Pancreas (tissue), 10 donors: ENCODE results near the gene GATAD2B. TPM values are rescaled to one million over a fixed set of nuclear protein-coding genes. Genes with fewer than 3 reads are reported as not detected.
"Not testable (repeated sequence)": the region's sequence is repeated elsewhere in the genome, so short reads cannot be mapped to it uniquely, and the experiment has no call there.

Experiments
- ATAC-seq, 4 donors: fragments of 200-7000 bp; cut with Tn5 transposase; one replicate each; pipeline versions ENCODE4 v1.8.0 to v1.9.1; 2020; ENCODE audit warnings: mild to moderate bottlenecking in 4 of 4, moderate library complexity in 4 of 4
- DNase-seq, 6 donors: peaks; one replicate each; pipeline ENCODE4 v3.0.0-alpha.2; 2020
- FAIRE-seq: peaks from 2 replicates; lab custom pipeline; 2012; peaks lifted over from hg19 to GRCh38; lab: Jason Lieb, UNC
- H3K27ac ChIP-seq, 4 donors: fragments of 200-600 bp; sonication (generic); 1 replicate in 3 of 4; 2 replicates in 1 of 4; pipeline versions ENCODE4 v1.5.0 to v1.8.0; 2020
- H3K27me3 ChIP-seq, 4 donors: fragments of 200-600 bp; one replicate each; pipeline ENCODE4 v1.8.0; 2021
- H3K36me3 ChIP-seq, 3 donors: fragments of 200-600 bp; sonication (generic) in 1 of 3; one replicate each; pipeline versions ENCODE4 v1.5.0 to v1.8.0; 2020 to 2021
- H3K4me1 ChIP-seq, 3 donors: fragments of 200-600 bp; one replicate each; pipeline ENCODE4 v1.8.0; 2021
- H3K4me3 ChIP-seq, 4 donors: fragments of 200-600 bp; sonication (generic) in 2 of 4; one replicate each; pipeline versions ENCODE4 v1.5.0 to v1.8.0; 2020 to 2021
- H3K9me3 ChIP-seq, 4 donors: fragments of 200-600 bp; one replicate each; pipeline ENCODE4 v1.8.0; 2021
- CTCF ChIP-seq, 4 donors: fragments of 200-600 bp; sonication (generic) in 3 of 4; IDR thresholded peaks; one replicate each; pipeline versions ENCODE4 v1.5.0 to v1.8.0; 2021; ENCODE audit warnings: antibody characterized with exemption in 4 of 4
- WGBS, 2 donors: extraction: QIAGEN DNeasy Blood & Tissue Kit; methylation state at CpG; one replicate each; pipeline ENCODE4 v1.1.7; 2013; 5-methylcytosine and 5-hydroxymethylcytosine counted together
- intact Hi-C, 3 donors: fragments of 100-400 bp; cut with DNase I; formaldehyde crosslinking; loops; one replicate each; pipeline versions ENCODE4 v1.11.1 to v1.14.2; 2022
- polyA plus RNA-seq, 2 donors: library from polyadenylated mRNA; stranded (reverse); fragments of 200-250 nt; gene quantifications; one replicate each; pipeline ENCODE4 v1.2.3, GENCODE V29; 2013
- total RNA-seq, 6 donors: library from RNA; stranded (reverse); fragmentation: NEBNext Ultra II Directional in 4 of 6; extraction: Animal tissue kit (Norgen Biotek cat#: 25700) in 4 of 6; gene quantifications; one replicate each; pipeline versions ENCODE4 v1.2.1 to v1.2.4, GENCODE V29; 2021 to 2023
- donor health status: healthy with polysubstance abuse.
- donor health status: DM: no; HTN: no; CAD: no; lungs with moderate emphysema.
- donor health status: DM: no; HTN: no; CAD: no.
- donor health status: control.
- donor health status: control.
- donor health status: Bipolar disorder and iron deficiency.
- donor health status: DM: yes; HTN: yes; CAD: no.
- donor health status: DM: no; HTN: no; CAD: no.
- donor health status: DM: no; HTN: no; CAD: no.
- donor health status: DM: yes; HTN: yes; CAD: no.

The GATAD2B gene
- total and polyA plus RNA-seq, 8 donors, result 4.8 to 27.1 (median 16.2) TPM

GRCh38 chr1:153916297-153916696, 6.5 kb downstream of the GATAD2B start:
- no peak for ATAC-seq
- no peak for FAIRE-seq
- Histone ChIP-seq H3K36me3 (no peaks in the 10 kb centered on the region), H3K27me3 (no peaks in the 10 kb centered on the region), H3K27ac (no peak overlapping the region), H3K4me1 (peaks cover 0 to 10% (median 8%) of the 10 kb centered on the region in 3 donors), H3K9me3 (no peaks in the 10 kb centered on the region), H3K4me3 (no peak overlapping the region)
- WGBS, 2 donors, result 83 to 92% methylated on average over 4 of the region's 4 CpGs
- TF ChIP-seq CTCF (IDR thresholded peaks at IDR 0.05), result no peak
- no peak for DNase-seq
- intact Hi-C loops, result no loop called here

- FAIRE-seq, result no peak
- WGBS, 2 donors, result 53 to 56% methylated on average over 2 of the region's 2 CpGs
- no peaks in the 10 kb centered on the region for H3K27me3 ChIP-seq
- no peak for ATAC-seq
- no peak overlapping the region for H3K27ac ChIP-seq
- no peak overlapping the region for H3K4me3 ChIP-seq
- no peaks in the 10 kb centered on the region for H3K4me1 ChIP-seq
- intact Hi-C loops, result no loop called here
- H3K9me3 ChIP-seq, result no peaks in the 10 kb centered on the region
- no peak for DNase-seq
- TF ChIP-seq CTCF (IDR thresholded peaks at IDR 0.05), result no peak
- H3K36me3 ChIP-seq, result no peaks in the 10 kb centered on the region
Measured at GRCh38 chr1:153912349-153912748, 10.4 kb downstream of the GATAD2B start.

- H3K4me1 ChIP-seq, intact Hi-C loops, ATAC-seq, DNase-seq, H3K4me3 ChIP-seq, H3K36me3 ChIP-seq, FAIRE-seq, H3K27me3 ChIP-seq, H3K27ac ChIP-seq, H3K9me3 ChIP-seq: not testable (repeated sequence)
- WGBS, 2 donors, result 88 to 92% methylated on average over 6 of the region's 6 CpGs
Measured at GRCh38 chr1:153910560-153910959, 12.2 kb downstream of the GATAD2B start.

- no peak for TF ChIP-seq CTCF (IDR thresholded peaks at IDR 0.05)
- 98% methylated on average over 6 of the region's 6 CpGs for WGBS, 2 donors
- H3K4me3 ChIP-seq, result no peak overlapping the region
- DNase-seq (peak in 1 of 6 donors; percentile 2), FAIRE-seq (no peak), ATAC-seq (no peak)
- no peaks in the 10 kb centered on the region for H3K27me3 ChIP-seq
- no peaks in the 10 kb centered on the region for H3K36me3 ChIP-seq
- H3K27ac ChIP-seq, result no peak overlapping the region
- intact Hi-C loops, result no loop called here
- no peaks in the 10 kb centered on the region for H3K4me1 ChIP-seq
- no peaks in the 10 kb centered on the region for H3K9me3 ChIP-seq
Measured at GRCh38 chr1:153908071-153908470, 14.7 kb downstream of the GATAD2B start.

GRCh38 chr1:153907134-153907533, 15.6 kb downstream of the GATAD2B start:
- no peak for TF ChIP-seq CTCF (IDR thresholded peaks at IDR 0.05)
- intact Hi-C loops, result no loop called here
- Histone ChIP-seq H3K27ac (no peak overlapping the region), H3K27me3 (no peaks in the 10 kb centered on the region), H3K4me3 (no peak overlapping the region), H3K4me1 (no peaks in the 10 kb centered on the region), H3K36me3 (no peaks in the 10 kb centered on the region), H3K9me3 (no peaks in the 10 kb centered on the region)
- DNase-seq (no peak), ATAC-seq (no peak), FAIRE-seq (no peak)
- 90% methylated on average over 6 of the region's 6 CpGs for WGBS, 2 donors
